C4-2B (cell line): ENCODE data around the gene CATSPERB.

Source experiments
- ZFX ChIP-seq: fragments of 450-650 bp; IDR thresholded peaks from 2 replicates; pipeline ENCODE4 v1.6.1; 2017
- TF ChIP-seq, protein P1 (sequence below): fragments of 450-650 bp; conservative IDR thresholded peaks from 2 replicates; pipeline ENCODE4 v1.5.1; 2017; ENCODE audit warnings: mild to moderate bottlenecking

GRCh38 chr14:91778217-91778616 is 46.3 kb upstream of the CATSPERB start:
- TF ChIP-seq, protein P1, sequence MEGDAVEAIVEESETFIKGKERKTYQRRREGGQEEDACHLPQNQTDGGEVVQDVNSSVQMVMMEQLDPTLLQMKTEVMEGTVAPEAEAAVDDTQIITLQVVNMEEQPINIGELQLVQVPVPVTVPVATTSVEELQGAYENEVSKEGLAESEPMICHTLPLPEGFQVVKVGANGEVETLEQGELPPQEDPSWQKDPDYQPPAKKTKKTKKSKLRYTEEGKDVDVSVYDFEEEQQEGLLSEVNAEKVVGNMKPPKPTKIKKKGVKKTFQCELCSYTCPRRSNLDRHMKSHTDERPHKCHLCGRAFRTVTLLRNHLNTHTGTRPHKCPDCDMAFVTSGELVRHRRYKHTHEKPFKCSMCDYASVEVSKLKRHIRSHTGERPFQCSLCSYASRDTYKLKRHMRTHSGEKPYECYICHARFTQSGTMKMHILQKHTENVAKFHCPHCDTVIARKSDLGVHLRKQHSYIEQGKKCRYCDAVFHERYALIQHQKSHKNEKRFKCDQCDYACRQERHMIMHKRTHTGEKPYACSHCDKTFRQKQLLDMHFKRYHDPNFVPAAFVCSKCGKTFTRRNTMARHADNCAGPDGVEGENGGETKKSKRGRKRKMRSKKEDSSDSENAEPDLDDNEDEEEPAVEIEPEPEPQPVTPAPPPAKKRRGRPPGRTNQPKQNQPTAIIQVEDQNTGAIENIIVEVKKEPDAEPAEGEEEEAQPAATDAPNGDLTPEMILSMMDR = no peak
- TF ChIP-seq ZFX = no peak
